Prostate gland (tissue), 2 donors: Measurements from ENCODE around the gene CAPZA2. TPM values are rescaled to one million over a fixed set of nuclear protein-coding genes. Genes with fewer than 3 reads are reported as not detected.
"Not testable (repeated sequence)": the region's sequence is repeated elsewhere in the genome, so short reads cannot be mapped to it uniquely, and the experiment has no call there.

ENCODE experiments used
- DNase-seq: peaks from one replicate; pipeline ENCODE4 v3.0.0-alpha.2; 2019; ENCODE audit warnings: low spot score
- H3K27ac ChIP-seq, 2 donors: fragments of 200-600 bp; sonication (generic); 2 replicates each; pipeline ENCODE4 v1.5.1; 2017 to 2019
- H3K27me3 ChIP-seq: fragments of 200-600 bp; sonication (generic); replicated peaks from 2 replicates; pipeline ENCODE4 v1.5.1; 2019; ENCODE audit not compliant: insufficient read depth
- H3K36me3 ChIP-seq, 2 donors: fragments of 200-600 bp; sonication (generic); 1 replicate in 1 of 2; 2 replicates in 1 of 2; pipeline versions ENCODE4 v1.5.1 to v1.8.1; 2017 to 2019
- H3K4me1 ChIP-seq: fragments of 200-600 bp; sonication (generic); replicated peaks from 2 replicates; pipeline ENCODE4 v1.5.1; 2019
- H3K4me3 ChIP-seq, 2 donors: fragments of 200-600 bp; sonication (generic); 2 replicates each; pipeline ENCODE4 v1.5.1; 2017 to 2019
- H3K9me3 ChIP-seq: fragments of 200-600 bp; sonication (generic); 2 replicates; pipeline ENCODE4 v1.5.1; 2017
- POLR2A ChIP-seq: fragments of 450-650 bp; IDR thresholded peaks from one replicate; pipeline ENCODE4 v1.6.1; 2016; ENCODE audit warnings: antibody characterized with exemption, mild to moderate bottlenecking
- POLR2AphosphoS5 ChIP-seq: sonication (generic); formaldehyde crosslinking; IDR thresholded peaks from one replicate; pipeline ENCODE4 v1.6.1; 2017; ENCODE audit warnings: antibody characterized with exemption
- WGBS: methylation state at CpG from one replicate; pipeline ENCODE4 v1.1.5; 2018; 5-methylcytosine and 5-hydroxymethylcytosine counted together
- intact Hi-C: fragments of 100-400 bp; cut with DNase I; formaldehyde crosslinking; loops from one replicate; pipeline ENCODE4 v1.14.2; 2022
- small RNA-seq, 2 donors: library from RNA; depleted of rRNA; stranded (forward); fragments of <200 nt; gene quantifications; one replicate each; pipeline ENCODE3, GENCODE V24; 2016
- total RNA-seq, 2 donors: library from RNA; depleted of rRNA; stranded (reverse); fragments of >200 nt; gene quantifications; one replicate each; pipeline ENCODE4 v1.1.0, GENCODE V29; 2016
- TF ChIP-seq, protein P1 (sequence below), 4 experiments: fragments of 200-600 bp in 2 of 4; fragments of 450-650 bp in 2 of 4; sonication (generic) in 2 of 4; IDR thresholded peaks; 1 replicate in 3 of 4; 2 replicates in 1 of 4; pipeline ENCODE4 v1.5.1; 2016 to 2019; ENCODE audit warnings: antibody characterized with exemption in 4 of 4, mild to moderate bottlenecking in 2 of 4, moderate library complexity in 2 of 4

Gene CAPZA2
- total RNA-seq, 2 donors from 2014 or later = 76.0 to 80.0 TPM

DNA sequence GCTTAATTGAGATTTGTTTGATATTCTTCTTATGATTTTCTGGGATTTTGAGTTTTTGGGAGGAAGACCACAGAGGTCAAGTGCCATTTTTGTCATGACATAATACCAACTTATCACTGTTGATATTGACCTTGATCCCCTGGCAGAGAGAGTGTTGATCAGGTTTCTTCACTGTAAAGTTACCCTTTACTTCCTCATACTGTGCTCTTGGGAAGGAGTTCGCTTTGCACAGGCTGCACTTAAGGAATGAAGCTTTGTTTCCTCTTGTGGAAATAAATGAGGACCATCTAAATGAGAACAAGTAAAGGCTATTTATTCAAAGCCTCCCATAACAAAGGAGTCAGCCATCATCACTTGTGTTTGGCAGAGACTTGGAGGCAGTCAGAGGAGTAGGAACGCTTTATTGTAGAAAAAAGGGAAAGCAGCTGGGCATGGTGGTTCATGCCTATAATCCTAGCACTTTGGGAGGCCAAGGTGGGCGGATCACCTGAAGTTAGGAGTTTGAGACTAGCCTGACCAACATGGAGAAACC is 107.0 kb downstream of the CAPZA2 start:
- H3K36me3 ChIP-seq = no peaks in the 10 kb centered on the region
- H3K9me3 ChIP-seq = no peaks in the 10 kb centered on the region
- H3K27me3 ChIP-seq = no peaks in the 10 kb centered on the region
- intact Hi-C loops = no loop called here
- TF ChIP-seq POLR2A (no peak), POLR2AphosphoS5 (no peak)
- TF ChIP-seq, protein P1, sequence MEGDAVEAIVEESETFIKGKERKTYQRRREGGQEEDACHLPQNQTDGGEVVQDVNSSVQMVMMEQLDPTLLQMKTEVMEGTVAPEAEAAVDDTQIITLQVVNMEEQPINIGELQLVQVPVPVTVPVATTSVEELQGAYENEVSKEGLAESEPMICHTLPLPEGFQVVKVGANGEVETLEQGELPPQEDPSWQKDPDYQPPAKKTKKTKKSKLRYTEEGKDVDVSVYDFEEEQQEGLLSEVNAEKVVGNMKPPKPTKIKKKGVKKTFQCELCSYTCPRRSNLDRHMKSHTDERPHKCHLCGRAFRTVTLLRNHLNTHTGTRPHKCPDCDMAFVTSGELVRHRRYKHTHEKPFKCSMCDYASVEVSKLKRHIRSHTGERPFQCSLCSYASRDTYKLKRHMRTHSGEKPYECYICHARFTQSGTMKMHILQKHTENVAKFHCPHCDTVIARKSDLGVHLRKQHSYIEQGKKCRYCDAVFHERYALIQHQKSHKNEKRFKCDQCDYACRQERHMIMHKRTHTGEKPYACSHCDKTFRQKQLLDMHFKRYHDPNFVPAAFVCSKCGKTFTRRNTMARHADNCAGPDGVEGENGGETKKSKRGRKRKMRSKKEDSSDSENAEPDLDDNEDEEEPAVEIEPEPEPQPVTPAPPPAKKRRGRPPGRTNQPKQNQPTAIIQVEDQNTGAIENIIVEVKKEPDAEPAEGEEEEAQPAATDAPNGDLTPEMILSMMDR (IDR thresholded peaks at IDR 0.05) = no peak
- no peak for DNase-seq
- no peak overlapping the region for H3K27ac ChIP-seq
- 87% methylated on average over 3 of the region's 3 CpGs for WGBS
- H3K4me1 ChIP-seq = no peaks in the 10 kb centered on the region
- H3K4me3 ChIP-seq = no peak overlapping the region

DNA sequence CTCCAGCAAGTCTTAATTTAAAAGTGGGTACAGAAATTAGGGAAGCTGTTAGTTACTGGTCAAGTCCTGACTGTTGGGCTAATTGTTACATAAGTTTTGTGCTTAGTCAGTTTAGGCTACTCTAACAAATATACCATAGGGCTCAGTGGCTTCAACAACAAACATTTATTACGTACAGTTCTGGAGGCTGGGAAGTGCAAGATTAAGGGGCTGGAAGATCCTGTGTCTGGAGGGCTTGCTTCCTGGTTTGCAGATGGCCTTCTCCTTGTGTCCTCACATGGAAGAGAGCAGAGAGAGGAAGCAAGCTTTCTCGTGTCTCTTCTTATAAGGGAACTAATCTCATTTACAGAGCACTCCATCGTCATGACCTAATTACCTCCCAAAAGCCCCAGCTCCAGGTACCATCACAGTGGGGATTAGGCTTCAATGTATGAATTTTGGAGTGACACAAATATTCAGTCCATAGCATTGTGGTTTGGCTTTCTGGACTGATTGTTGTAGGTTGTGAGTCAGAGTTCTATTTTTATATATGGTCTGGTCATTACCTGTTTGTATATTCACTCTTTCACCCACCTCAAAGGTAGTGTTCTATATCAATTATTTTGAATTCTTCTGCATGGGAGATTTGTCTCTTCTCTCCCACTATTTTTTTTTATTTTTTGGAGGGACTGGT is 108.0 kb downstream of the CAPZA2 start:
- no peak overlapping the region for H3K27ac ChIP-seq
- 87% methylated on average over 3 of the region's 3 CpGs for WGBS
- no peaks in the 10 kb centered on the region for H3K4me1 ChIP-seq
- TF ChIP-seq POLR2AphosphoS5 (no peak), POLR2A (no peak)
- TF ChIP-seq, protein P1 (IDR thresholded peaks at IDR 0.05) = no peak
- H3K27me3 ChIP-seq = no peaks in the 10 kb centered on the region
- intact Hi-C loops = no loop called here
- no peak for DNase-seq
- H3K36me3 ChIP-seq = no peaks in the 10 kb centered on the region
- no peaks in the 10 kb centered on the region for H3K9me3 ChIP-seq
- no peak overlapping the region for H3K4me3 ChIP-seq

DNA sequence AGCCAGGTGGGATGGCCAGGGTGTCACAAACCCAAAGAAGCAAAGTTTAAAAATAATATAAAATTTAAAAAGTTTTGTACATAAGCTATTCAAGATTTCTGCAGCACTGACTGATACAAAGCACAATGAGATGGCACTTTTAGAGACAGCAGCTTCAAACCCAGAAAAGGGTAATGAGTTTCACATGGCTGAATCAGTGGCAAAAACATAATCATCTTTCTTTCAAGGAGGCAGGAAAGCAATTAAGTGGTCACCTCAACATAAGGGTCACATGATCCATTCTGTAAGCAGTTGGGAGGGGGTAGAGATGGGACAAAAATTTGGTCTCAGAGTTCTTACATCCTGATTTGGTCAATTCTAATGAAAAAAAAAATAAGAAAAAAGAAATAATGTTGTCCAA is 108.8 kb downstream of the CAPZA2 start:
- intact Hi-C loops, DNase-seq, H3K9me3 ChIP-seq, H3K27ac ChIP-seq, H3K4me3 ChIP-seq, H3K4me1 ChIP-seq, H3K36me3 ChIP-seq, H3K27me3 ChIP-seq: not testable (repeated sequence)

Small RNAs within 50 kb of the gene (small RNA-seq; reads per million reads assigned to genes)
- gene RF00019 (0 reads per million in 2 donors), gene RF02179 (0 reads per million in 2 donors), gene RF02180 (0 reads per million in 2 donors), gene RF02188 (0 reads per million in 2 donors), gene RNA5SP239 (0 reads per million in 2 donors)

Other genes starting within 250 kb of the CAPZA2 start
- 10 to 100 TPM; 14.2 to 17.0 TPM for gene MET, start 190.4 kb upstream of the CAPZA2 start, total RNA-seq
- gene ST7, start 90.9 kb downstream of the CAPZA2 start, total RNA-seq = 10 to 100 TPM; 18.7 to 27.5 TPM